H1 (cell line): Measurements from ENCODE around the gene KCNQ1OT1. TPM values are rescaled to one million over a fixed set of nuclear protein-coding genes. Genes with fewer than 3 reads are reported as not detected.

Experiments
- CTCF ChIA-PET: fragments of 300-600 bp; sonication (Branson Sonifier 250); formaldehyde crosslinking; loops from one replicate; lab custom pipeline; 2021; ENCODE audit not compliant: partially characterized antibody; lab: Charles Lee
- POLR2A ChIA-PET: fragments of 300-600 bp; sonication (Branson Sonifier 250); formaldehyde crosslinking; loops from one replicate; lab custom pipeline; 2021; ENCODE audit warnings: inconsistent platforms; ENCODE audit not compliant: partially characterized antibody; lab: Charles Lee
- DNase-seq, 2 experiments: peaks; one replicate each; pipeline versions ENCODE4 v3.0.0 to v3.0.0-alpha.2; 2010 to 2022; ENCODE audit warnings: low spot score in 2 of 2, low read depth in 1 of 2, mixed read lengths in 1 of 2
- FAIRE-seq: peaks from 2 replicates; lab custom pipeline; 2011; peaks lifted over from hg19 to GRCh38; lab: Jason Lieb, UNC
- H2AFZ ChIP-seq: 2 replicates; pipeline ENCODE4 v1.8.1; 2012; ENCODE audit warnings: low read length, inconsistent platforms
- H2AK5ac ChIP-seq: 2 replicates; pipeline ENCODE4 v1.6.1; 2013; ENCODE audit warnings: low read depth, low read length
- H2BK120ac ChIP-seq: replicated peaks from 2 replicates; pipeline ENCODE3; 2013; ENCODE audit warnings: low read depth, low read length, inconsistent platforms
- H2BK12ac ChIP-seq: 2 replicates; pipeline ENCODE4 v1.6.1; 2013; ENCODE audit warnings: low read depth, low read length
- H2BK15ac ChIP-seq: 2 replicates; pipeline ENCODE4 v1.6.1; 2013; ENCODE audit warnings: low read length
- H2BK20ac ChIP-seq: 2 replicates; pipeline ENCODE4 v1.6.1; 2013; ENCODE audit warnings: low read length
- H2BK5ac ChIP-seq: 2 replicates; pipeline ENCODE4 v1.6.1; 2013; ENCODE audit warnings: low read depth, low read length
- H3K14ac ChIP-seq: 2 replicates; pipeline ENCODE4 v1.6.1; 2013; ENCODE audit warnings: inconsistent platforms; ENCODE audit not compliant: insufficient read length
- H3K18ac ChIP-seq: 2 replicates; pipeline ENCODE4 v1.6.1; 2013; ENCODE audit warnings: low read length; ENCODE audit errors: extremely low read depth
- H3K23ac ChIP-seq: 2 replicates; pipeline ENCODE4 v1.6.1; 2013; ENCODE audit warnings: inconsistent platforms; ENCODE audit not compliant: insufficient read length
- H3K23me2 ChIP-seq: 2 replicates; pipeline ENCODE4 v1.6.1; 2013; ENCODE audit warnings: low read depth, low read length
- H3K27ac ChIP-seq: 2 replicates; pipeline ENCODE4 v1.6.1; 2011; ENCODE audit warnings: low read depth, low read length, inconsistent platforms
- H3K27me3 ChIP-seq, 4 experiments: replicated peaks in 1 of 4; 1 replicate in 1 of 4; 2 replicates in 3 of 4; pipeline versions ENCODE4 v1.6.1 to v1.8.1; 2011 to 2013; ENCODE audit warnings: low read length in 3 of 4, mild to moderate bottlenecking in 3 of 4, inconsistent platforms in 2 of 4, mixed read lengths in 2 of 4, moderate library complexity in 1 of 4; ENCODE audit not compliant: control insufficient read depth in 3 of 4, insufficient read depth in 3 of 4; ENCODE audit errors: extremely low read depth in 1 of 4
- H3K36me3 ChIP-seq, 4 experiments: 2 replicates each; pipeline versions ENCODE4 v1.6.1 to v1.8.1; 2011 to 2013; ENCODE audit warnings: mild to moderate bottlenecking in 4 of 4, low read length in 3 of 4, moderate library complexity in 2 of 4, control low read depth in 1 of 4, inconsistent platforms in 1 of 4; ENCODE audit not compliant: insufficient read depth in 4 of 4, control insufficient read depth in 2 of 4
- H3K4ac ChIP-seq: replicated peaks from 2 replicates; pipeline ENCODE3; 2013; ENCODE audit warnings: low read length, low read depth, mixed read lengths, inconsistent platforms; ENCODE audit not compliant: insufficient read length
- H3K4me1 ChIP-seq, 4 experiments: replicated peaks in 1 of 4; 1 replicate in 1 of 4; 2 replicates in 3 of 4; pipeline versions ENCODE4 v1.6.1 to v1.8.1; 2011 to 2013; ENCODE audit warnings: low read length in 3 of 4, inconsistent platforms in 2 of 4, mixed read lengths in 1 of 4; ENCODE audit not compliant: insufficient read depth in 4 of 4, control insufficient read depth in 3 of 4
- H3K4me2 ChIP-seq, 2 experiments: 2 replicates each; pipeline versions ENCODE4 v1.6.1 to v1.8.1; 2011 to 2013; ENCODE audit warnings: low read depth in 2 of 2, low read length in 2 of 2, control low read depth in 1 of 2, inconsistent platforms in 1 of 2, mild to moderate bottlenecking in 1 of 2; ENCODE audit not compliant: insufficient read depth in 1 of 2
- H3K4me3 ChIP-seq, 4 experiments: fragments of 200-600, 300-600 bp in 1 of 4; sonication (generic), shearing (Covaris generic), sonication (Bioruptor Twin) in 1 of 4; 2 replicates each; pipeline versions ENCODE4 v1.5.1 to v1.8.1; 2011 to 2016; ENCODE audit warnings: low read length in 4 of 4, low read depth in 3 of 4, control low read depth in 2 of 4, inconsistent platforms in 2 of 4, mild to moderate bottlenecking in 2 of 4, mixed read lengths in 1 of 4, moderate library complexity in 1 of 4; ENCODE audit not compliant: insufficient read depth in 2 of 4; ENCODE audit errors: extremely low read depth in 1 of 4
- H3K56ac ChIP-seq: replicated peaks from 2 replicates; pipeline ENCODE3; 2013; ENCODE audit warnings: low read depth, mild to moderate bottlenecking, mixed read lengths, low read length, inconsistent platforms; ENCODE audit not compliant: insufficient read length
- H3K79me1 ChIP-seq: 2 replicates; pipeline ENCODE4 v1.6.1; 2013; ENCODE audit warnings: low read depth, low read length, control low read depth
- H3K79me2 ChIP-seq, 2 experiments: 2 replicates each; pipeline versions ENCODE4 v1.6.1 to v1.8.1; 2012 to 2013; ENCODE audit warnings: low read length in 2 of 2, mild to moderate bottlenecking in 2 of 2, inconsistent platforms in 1 of 2; ENCODE audit not compliant: insufficient read depth in 2 of 2, control insufficient read depth in 1 of 2
- H3K9ac ChIP-seq, 4 experiments: replicated peaks in 1 of 4; 1 replicate in 1 of 4; 2 replicates in 3 of 4; pipeline versions ENCODE4 v1.6.1 to v1.8.1; 2011 to 2013; ENCODE audit warnings: low read depth in 3 of 4, low read length in 3 of 4, control low read depth in 2 of 4, mild to moderate bottlenecking in 2 of 4, moderate library complexity in 2 of 4, inconsistent platforms in 1 of 4; ENCODE audit errors: extremely low read depth in 1 of 4
- H3K9me3 ChIP-seq, 2 experiments: 2 replicates each; pipeline versions ENCODE4 v1.6.1 to v1.8.1; 2012 to 2013; ENCODE audit warnings: mild to moderate bottlenecking in 2 of 2, moderate library complexity in 2 of 2, control low read depth in 1 of 2, inconsistent platforms in 1 of 2, low read depth in 1 of 2, low read length in 1 of 2, mixed read lengths in 1 of 2; ENCODE audit not compliant: insufficient read depth in 2 of 2
- H4K20me1 ChIP-seq, 2 experiments: replicated peaks in 1 of 2; 2 replicates each; pipeline versions ENCODE3 to v1.8.1; 2011 to 2013; ENCODE audit warnings: inconsistent platforms in 2 of 2, low read length in 2 of 2, mild to moderate bottlenecking in 1 of 2; ENCODE audit not compliant: insufficient read depth in 2 of 2, control insufficient read depth in 1 of 2
- H4K5ac ChIP-seq: 2 replicates; pipeline ENCODE4 v1.6.1; 2013; ENCODE audit warnings: low read length, low read depth, mixed read lengths, inconsistent platforms; ENCODE audit not compliant: insufficient read length
- H4K8ac ChIP-seq: 2 replicates; pipeline ENCODE4 v1.8.0; 2013; ENCODE audit warnings: mild to moderate bottlenecking, moderate library complexity, low read length, inconsistent platforms; ENCODE audit not compliant: insufficient read depth; ENCODE audit errors: extremely low read depth
- H4K91ac ChIP-seq: replicated peaks from 2 replicates; pipeline ENCODE3; 2013; ENCODE audit warnings: low read length, mixed read lengths, inconsistent platforms; ENCODE audit not compliant: insufficient read length
- BCL11A ChIP-seq, 2 experiments: IDR thresholded peaks; one replicate each; pipeline ENCODE4 v1.6.1; 2011; ENCODE audit warnings: low read depth in 2 of 2, low read length in 2 of 2, mild to moderate bottlenecking in 2 of 2
- CEBPB ChIP-seq: IDR thresholded peaks from 2 replicates; pipeline ENCODE4 v1.6.1; 2012; ENCODE audit warnings: low read depth, low read length
- CHD2 ChIP-seq: IDR thresholded peaks from 2 replicates; pipeline ENCODE4 v1.6.1; 2012; ENCODE audit warnings: low read length, improper control_type of control experiment
- JUN ChIP-seq: IDR thresholded peaks from 2 replicates; pipeline ENCODE4 v1.6.1; 2011; ENCODE audit warnings: low read depth, mild to moderate bottlenecking, improper control_type of control experiment, low read length
- NANOG ChIP-seq: IDR thresholded peaks from 2 replicates; pipeline ENCODE4 v1.6.1; 2011; ENCODE audit warnings: low read length, low read depth, mild to moderate bottlenecking, inconsistent platforms; ENCODE audit not compliant: insufficient read depth, poor library complexity, severe bottlenecking
- RAD21 ChIP-seq, 2 experiments: IDR thresholded peaks in 1 of 2; conservative IDR thresholded peaks in 1 of 2; 2 replicates each; pipeline ENCODE4 v1.6.1; 2011; ENCODE audit warnings: low read depth in 2 of 2, low read length in 2 of 2, improper control_type of control experiment in 1 of 2, inconsistent platforms in 1 of 2, mild to moderate bottlenecking in 1 of 2, moderate library complexity in 1 of 2
- RBBP5 ChIP-seq: IDR thresholded peaks from 2 replicates; pipeline ENCODE4 v1.7.1; 2012; ENCODE audit warnings: low read depth, mild to moderate bottlenecking, inconsistent platforms, low read length, moderate library complexity, borderline replicate concordance
- RNF2 ChIP-seq: fragments of 200-900, 300-1000 bp; sonication (generic); IDR thresholded peaks from 2 replicates; pipeline ENCODE4 v1.7.1; 2016; ENCODE audit warnings: borderline replicate concordance, low read depth, mild to moderate bottlenecking, antibody characterized with exemption, low read length; ENCODE audit not compliant: poor library complexity, severe bottlenecking; ENCODE audit errors: missing control alignments
- SIRT6 ChIP-seq: IDR thresholded peaks from one replicate; pipeline ENCODE4 v1.7.1; 2012; ENCODE audit warnings: low read length, inconsistent platforms
- SRF ChIP-seq: IDR thresholded peaks from 2 replicates; pipeline ENCODE4 v1.6.1; 2011; ENCODE audit warnings: mild to moderate bottlenecking, low read depth, low read length, moderate library complexity
- TBP ChIP-seq: IDR thresholded peaks from 2 replicates; pipeline ENCODE4 v1.6.1; 2011; ENCODE audit warnings: low read depth, low read length, improper control_type of control experiment
- WGBS, 2 experiments: shearing (Covaris generic) in 1 of 2; methylation state at CpG; one replicate each; pipeline versions ENCODE4 v1.1.6 to v1.1.7; 2013 to 2015; ENCODE audit warnings: low lambda C conversion rate in 2 of 2, mixed read lengths in 2 of 2, inconsistent platforms in 1 of 2, low coverage in 1 of 2, missing lambda C conversion rate in 1 of 2; ENCODE audit not compliant: insufficient replicate concordance in 2 of 2, insufficient coverage in 1 of 2, insufficient read length in 1 of 2; ENCODE audit errors: extremely low coverage in 1 of 2, missing lambda C conversion rate in 1 of 2; 5-methylcytosine and 5-hydroxymethylcytosine counted together
- polyA plus RNA-seq, 7 experiments: library from polyadenylated mRNA; depleted of rRNA in 3 of 7; stranded (reverse) in 5 of 7; unstranded in 2 of 7; fragments of >200 nt in 5 of 7; fragments of 200-250 nt in 2 of 7; gene quantifications; 1 replicate in 5 of 7; 2 replicates in 1 of 7; 4 replicates in 1 of 7; pipeline versions ENCODE4 v1.2.1 to v1.2.3, GENCODE V29; 2011 to 2013; ENCODE audit warnings: missing spikeins in 2 of 7, mixed read lengths in 2 of 7
- total RNA-seq: library from RNA; stranded (reverse); fragmentation: NEBNext Ultra II Directional; extraction: Animal tissue kit (Norgen Biotek cat#: 25700); gene quantifications from 2 replicates; pipeline ENCODE4 v1.2.1, GENCODE V29; 2021
- TF ChIP-seq, protein P1 (sequence below): IDR thresholded peaks from 2 replicates; pipeline ENCODE4 v1.6.1; 2011; ENCODE audit warnings: low read depth, mild to moderate bottlenecking, low read length; ENCODE audit not compliant: insufficient read depth

Gene KCNQ1OT1
- total and polyA plus RNA-seq, 2 of the 8 experiments (the other 6 are each of a cell fraction or from before 2014, with no cell fraction given), result 0.21 to 1.2 TPM

DNA sequence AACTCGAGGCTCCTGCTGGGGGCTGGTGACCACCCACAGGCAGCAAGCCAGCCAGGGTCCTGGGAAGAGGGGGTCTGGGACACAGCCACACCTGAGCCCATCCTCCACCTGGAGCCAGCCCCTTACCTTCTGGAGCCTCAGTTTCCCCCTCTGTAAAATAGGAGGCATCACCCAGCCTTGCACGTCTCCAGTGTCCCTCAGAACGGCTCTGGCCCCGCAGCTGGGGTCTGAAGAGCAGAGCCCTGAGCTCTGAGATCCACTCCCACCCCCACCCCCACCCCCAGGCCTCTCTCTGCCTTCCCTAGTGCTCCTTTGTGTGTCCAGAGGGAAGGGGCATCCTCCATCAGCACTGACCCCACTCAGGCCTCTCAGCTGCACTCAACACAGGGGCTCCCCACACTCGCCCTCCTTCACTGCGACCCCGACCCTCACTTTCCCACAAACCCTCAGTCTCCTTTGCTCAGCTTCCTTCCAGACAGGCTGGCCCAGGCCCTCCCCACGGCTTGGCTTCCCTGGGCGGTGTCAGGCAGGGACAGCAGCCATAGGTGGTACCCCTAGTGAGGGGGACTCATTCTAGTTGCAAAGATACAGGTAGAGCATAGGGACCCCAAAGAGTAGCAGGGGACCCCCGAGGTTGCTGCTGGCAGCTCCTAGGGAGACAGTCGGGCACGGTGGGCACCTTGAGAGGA lies 33.3 kb upstream of the KCNQ1OT1 start:
- Histone ChIP-seq H2BK15ac (no peak overlapping the region), H3K9ac (no peak overlapping the region), H2BK12ac (no peak overlapping the region), H4K8ac (no peak overlapping the region), H3K9me3 (peaks cover 0 to 3% of the 10 kb centered on the region in 2 experiments; a peak in 2 of 4 replicates), H3K14ac (no peak overlapping the region), H4K20me1 (no peaks in the 10 kb centered on the region), H2AK5ac (no peak overlapping the region), H3K56ac (no peak overlapping the region), H3K4me2 (no peak overlapping the region), H3K18ac (no peak overlapping the region), H3K4ac (no peak overlapping the region), H2BK20ac (no peak overlapping the region), H4K5ac (no peak overlapping the region), H3K79me1 (no peaks in the 10 kb centered on the region), H3K23ac (no peak overlapping the region), H3K27ac (no peak overlapping the region), H3K27me3 (peaks cover 0 to 40% (median 22%) of the 10 kb centered on the region in 4 experiments; a peak in 6 of 7 replicates), H2BK120ac (no peak overlapping the region), H3K4me3 (no peak overlapping the region), H2BK5ac (no peak overlapping the region), H3K23me2 (no peaks in the 10 kb centered on the region), H3K4me1 (peaks cover 0 to 4% (median 0%) of the 10 kb centered on the region in 4 experiments; a peak in 1 of 7 replicates), H3K79me2 (no peaks in the 10 kb centered on the region), H2AFZ (no peak overlapping the region), H3K36me3 (no peaks in the 10 kb centered on the region), H4K91ac (no peak overlapping the region)
- DNase-seq (no peak), FAIRE-seq (no peak)
- TF ChIP-seq SIRT6, result no peak
- TF ChIP-seq, protein P1, sequence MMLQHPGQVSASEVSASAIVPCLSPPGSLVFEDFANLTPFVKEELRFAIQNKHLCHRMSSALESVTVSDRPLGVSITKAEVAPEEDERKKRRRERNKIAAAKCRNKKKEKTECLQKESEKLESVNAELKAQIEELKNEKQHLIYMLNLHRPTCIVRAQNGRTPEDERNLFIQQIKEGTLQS, result no peak
- TF ChIP-seq TBP, result no peak
- TF ChIP-seq SRF, result no peak
- no peak for TF ChIP-seq NANOG
- TF ChIP-seq RBBP5, result no peak
- TF ChIP-seq CEBPB, result no peak
- TF ChIP-seq RNF2, result no peak
- no peak for TF ChIP-seq CHD2
- TF ChIP-seq JUN, result no peak
- TF ChIP-seq RAD21 (IDR thresholded peaks at IDR 0.05 in 1 of 2, conservative IDR thresholded peaks at IDR 0.05 in 1 of 2; ENCODE audit: low read depth in 2 of 2, low read length in 2 of 2), result no peak
- no peak for TF ChIP-seq BCL11A (IDR thresholded peaks at IDR 0.05; ENCODE audit: low read depth in 2 of 2, low read length in 2 of 2)
- 83% methylated on average over 9 of the region's 12 CpGs; no CpG with 5 or more reads in 1 of the 2 experiments for WGBS, 2 experiments
- POLR2A ChIA-PET, result interaction anchor here (1.0 kb wide), 1 partner anchor 11 kb away, joined by 3 read pairs; no protein-coding TSS in a partner anchor
- CTCF ChIA-PET, result interaction anchor here (2.1 kb wide), 1 partner anchor 15 kb away, joined by 4 read pairs; no protein-coding TSS in a partner anchor
